A549 (cell line): Measurements from ENCODE around the gene TUBA1B.

Experiments used
- MAFK ChIP-seq: fragments of 450-650 bp; IDR thresholded peaks from 2 replicates; pipeline ENCODE4 v1.6.1; 2014; ENCODE audit not compliant: partially characterized antibody
- POLR2A ChIP-seq: IDR thresholded peaks from 2 replicates; pipeline ENCODE4 v1.6.1; 2012; ENCODE audit warnings: mild to moderate bottlenecking, low read length
- POLR2AphosphoS2 ChIP-seq: conservative IDR thresholded peaks from 2 replicates; pipeline ENCODE4 v1.6.1; 2012; ENCODE audit warnings: low read length, improper control_type of control experiment, inconsistent platforms
- TF ChIP-seq, protein P1 (sequence below): fragments of >200 bp; sonication (Bioruptor Twin); formaldehyde crosslinking; IDR thresholded peaks from 3 replicates; pipeline ENCODE4 v1.5.1; 2016

DNA sequence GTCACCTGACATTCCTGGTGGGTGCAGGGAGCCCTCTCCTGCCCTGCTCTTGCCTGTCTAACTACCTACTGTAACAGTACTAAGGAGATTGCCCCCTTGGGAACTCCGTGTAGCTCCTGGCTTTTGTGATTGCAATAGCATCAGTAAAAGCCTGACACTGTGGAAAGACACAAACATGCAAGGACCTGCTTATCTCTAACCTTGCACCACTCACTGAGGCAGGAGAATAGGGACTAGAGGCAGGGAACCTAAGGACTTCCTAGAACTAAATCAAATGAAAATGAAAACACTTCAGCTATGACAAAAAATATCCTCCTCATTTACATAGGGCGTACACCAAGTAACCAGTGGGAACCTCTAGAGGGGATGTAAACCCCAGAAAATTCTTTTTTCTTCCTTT is 29.2 kb upstream of the TUBA1B start:
- TF ChIP-seq, protein P1, sequence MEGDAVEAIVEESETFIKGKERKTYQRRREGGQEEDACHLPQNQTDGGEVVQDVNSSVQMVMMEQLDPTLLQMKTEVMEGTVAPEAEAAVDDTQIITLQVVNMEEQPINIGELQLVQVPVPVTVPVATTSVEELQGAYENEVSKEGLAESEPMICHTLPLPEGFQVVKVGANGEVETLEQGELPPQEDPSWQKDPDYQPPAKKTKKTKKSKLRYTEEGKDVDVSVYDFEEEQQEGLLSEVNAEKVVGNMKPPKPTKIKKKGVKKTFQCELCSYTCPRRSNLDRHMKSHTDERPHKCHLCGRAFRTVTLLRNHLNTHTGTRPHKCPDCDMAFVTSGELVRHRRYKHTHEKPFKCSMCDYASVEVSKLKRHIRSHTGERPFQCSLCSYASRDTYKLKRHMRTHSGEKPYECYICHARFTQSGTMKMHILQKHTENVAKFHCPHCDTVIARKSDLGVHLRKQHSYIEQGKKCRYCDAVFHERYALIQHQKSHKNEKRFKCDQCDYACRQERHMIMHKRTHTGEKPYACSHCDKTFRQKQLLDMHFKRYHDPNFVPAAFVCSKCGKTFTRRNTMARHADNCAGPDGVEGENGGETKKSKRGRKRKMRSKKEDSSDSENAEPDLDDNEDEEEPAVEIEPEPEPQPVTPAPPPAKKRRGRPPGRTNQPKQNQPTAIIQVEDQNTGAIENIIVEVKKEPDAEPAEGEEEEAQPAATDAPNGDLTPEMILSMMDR = no peak
- TF ChIP-seq POLR2A (no peak), MAFK (no peak), POLR2AphosphoS2 (no peak)
